HCT116 (cell line): ENCODE measurements around the gene LRRTM4. TPM values are rescaled to one million over a fixed set of nuclear protein-coding genes. Genes with fewer than 3 reads are reported as not detected.

ENCODE experiments used
- ATAC-seq: fragments of 200-7000 bp; cut with Tn5 transposase; 2 replicates; pipeline ENCODE4 v1.9.1; 2020; ENCODE audit warnings: mild to moderate bottlenecking, moderate library complexity
- BruUV-seq: library from RNA; stranded (reverse); fragments of 400-500 nt; replicated peaks from 2 replicates; lab custom pipeline; 2021; lab: Mats Ljungman, UMichigan
- CTCF ChIA-PET: fragments of 300-600 bp; sonication (Branson Sonifier 250); formaldehyde crosslinking; loops from one replicate; lab custom pipeline; 2021; ENCODE audit warnings: antibody characterized with exemption; lab: Charles Lee
- POLR2A ChIA-PET: fragments of 300-600, 350-600 bp; sonication (Branson Sonifier 250); formaldehyde crosslinking; loops from one replicate; lab custom pipeline; 2021; ENCODE audit warnings: antibody characterized with exemption; lab: Charles Lee
- RAD21 ChIA-PET, 2 experiments: fragments of 300-600 bp; sonication (Branson Sonifier 250); formaldehyde crosslinking; loops; one replicate each; lab custom pipeline; 2023; ENCODE audit warnings: low total read pairs in 2 of 2; ENCODE audit not compliant: uncharacterized antibody in 2 of 2, unreplicated experiment in 2 of 2, low non-redundant PET in 1 of 2; lab: Charles Lee
- DNase-seq: peaks from one replicate; pipeline ENCODE4 v3.0.0-alpha.2; 2010; ENCODE audit warnings: low read depth, low spot score
- H2AFZ ChIP-seq: fragments of 200-600 bp; shearing (Covaris generic), sonication (generic); 2 replicates; pipeline ENCODE4 v1.6.1; 2017; ENCODE audit warnings: low read depth, mixed run types, mixed read lengths, antibody characterized with exemption, low read length; ENCODE audit not compliant: poor library complexity, severe bottlenecking
- H3K27ac ChIP-seq: 2 replicates; pipeline ENCODE4 v1.5.1; 2012; ENCODE audit warnings: low read depth, low read length
- H3K27me3 ChIP-seq: fragments of 200-600 bp; sonication (generic); 2 replicates; pipeline ENCODE4 v1.6.1; 2016; ENCODE audit warnings: mixed run types, low read length, mixed read lengths; ENCODE audit not compliant: insufficient read depth
- H3K36me3 ChIP-seq, 2 experiments: fragments of 200-500 bp in 1 of 2; fragments of 200-600 bp in 1 of 2; sonication (Bioruptor generic) in 1 of 2; sonication (generic) in 1 of 2; 2 replicates each; pipeline versions ENCODE4 v1.5.1 to v1.6.1; 2014 to 2016; ENCODE audit warnings: low read length in 2 of 2, inconsistent platforms in 1 of 2, mixed read lengths in 1 of 2, mixed run types in 1 of 2; ENCODE audit not compliant: insufficient read depth in 2 of 2, control insufficient read depth in 1 of 2
- H3K4me1 ChIP-seq, 2 experiments: fragments of 200-600 bp in 1 of 2; sonication (generic) in 1 of 2; 2 replicates each; pipeline versions ENCODE4 v1.5.1 to v1.6.1; 2012 to 2017; ENCODE audit warnings: low read length in 2 of 2, inconsistent platforms in 1 of 2, mild to moderate bottlenecking in 1 of 2, mixed read lengths in 1 of 2, mixed run types in 1 of 2, moderate library complexity in 1 of 2; ENCODE audit not compliant: insufficient read depth in 2 of 2, control insufficient read depth in 1 of 2
- H3K4me2 ChIP-seq: fragments of 200-600 bp; sonication (generic); 2 replicates; pipeline ENCODE4 v1.6.1; 2017; ENCODE audit warnings: mixed run types, low read length, mixed read lengths
- H3K4me3 ChIP-seq, 2 experiments: fragments of 200-600 bp in 1 of 2; sonication (generic) in 1 of 2; replicated peaks in 1 of 2; 2 replicates each; pipeline ENCODE4 v1.5.1; 2011 to 2016; ENCODE audit warnings: low read length in 2 of 2, control low read depth in 1 of 2, low read depth in 1 of 2, mild to moderate bottlenecking in 1 of 2, mixed read lengths in 1 of 2, mixed run types in 1 of 2
- H3K79me2 ChIP-seq: fragments of 200-600 bp; sonication (generic); 2 replicates; pipeline ENCODE4 v1.6.1; 2017; ENCODE audit warnings: mild to moderate bottlenecking, mixed run types, low read length, moderate library complexity, mixed read lengths; ENCODE audit not compliant: insufficient read depth
- H3K9ac ChIP-seq: fragments of 200-600 bp; sonication (generic); 2 replicates; pipeline ENCODE4 v1.6.1; 2016; ENCODE audit warnings: low read length, mixed read lengths
- H3K9me2 ChIP-seq: fragments of 200-600 bp; sonication (generic), shearing (Covaris generic); 2 replicates; pipeline ENCODE4 v1.6.1; 2017; ENCODE audit warnings: mixed run types, mild to moderate bottlenecking, moderate library complexity; ENCODE audit not compliant: insufficient read depth
- H3K9me3 ChIP-seq, 2 experiments: fragments of 200-500 bp in 1 of 2; fragments of 200-600 bp in 1 of 2; sonication (Bioruptor generic) in 1 of 2; sonication (generic) in 1 of 2; 2 replicates each; pipeline ENCODE4 v1.6.1; 2014 to 2017; ENCODE audit warnings: low read length in 2 of 2, mixed read lengths in 2 of 2, inconsistent platforms in 1 of 2, low read depth in 1 of 2, mild to moderate bottlenecking in 1 of 2, mixed run types in 1 of 2, moderate library complexity in 1 of 2; ENCODE audit not compliant: control insufficient read depth in 1 of 2, insufficient read depth in 1 of 2
- H4K20me1 ChIP-seq: fragments of 200-600 bp; sonication (generic), shearing (Covaris generic); 2 replicates; pipeline ENCODE4 v1.6.1; 2017; ENCODE audit warnings: mixed run types, mild to moderate bottlenecking, moderate library complexity; ENCODE audit not compliant: insufficient read depth
- CEBPB ChIP-seq: IDR thresholded peaks from 2 replicates; pipeline ENCODE4 v1.6.1; 2012; ENCODE audit warnings: low read depth
- EGR1 ChIP-seq: IDR thresholded peaks from 2 replicates; pipeline ENCODE4 v1.6.1; 2012; ENCODE audit warnings: low read depth
- ELF1 ChIP-seq: IDR thresholded peaks from 2 replicates; pipeline ENCODE4 v1.6.1; 2012; ENCODE audit warnings: low read depth, borderline replicate concordance
- EZH2 ChIP-seq: fragments of 200-600 bp; sonication (generic); IDR thresholded peaks from 2 replicates; pipeline ENCODE4 v1.6.1; 2017; ENCODE audit warnings: antibody characterized with exemption, mixed run types
- EZH2phosphoT487 ChIP-seq: fragments of 200-600 bp; IDR thresholded peaks from 2 replicates; pipeline ENCODE4 v1.6.1; 2018; ENCODE audit warnings: antibody characterized with exemption, borderline replicate concordance
- FOSL1 ChIP-seq: IDR thresholded peaks from 2 replicates; pipeline ENCODE4 v1.6.1; 2012; ENCODE audit warnings: low read depth
- JUND ChIP-seq: IDR thresholded peaks from 2 replicates; pipeline ENCODE4 v1.6.1; 2012
- POLR2AphosphoS5 ChIP-seq: IDR thresholded peaks from 2 replicates; pipeline ENCODE4 v1.6.1; 2011; ENCODE audit warnings: mild to moderate bottlenecking, low read depth, low read length, moderate library complexity
- RAD21 ChIP-seq: IDR thresholded peaks from 2 replicates; pipeline ENCODE4 v1.6.1; 2012; ENCODE audit warnings: low read depth, mild to moderate bottlenecking
- SIN3A ChIP-seq: IDR thresholded peaks from 2 replicates; pipeline ENCODE4 v1.6.1; 2012; ENCODE audit warnings: low read depth
- SP1 ChIP-seq: IDR thresholded peaks from 2 replicates; pipeline ENCODE4 v1.6.1; 2012; ENCODE audit warnings: low read depth
- ZFX ChIP-seq: fragments of 450-650 bp; IDR thresholded peaks from 2 replicates; pipeline ENCODE4 v1.6.1; 2017
- ZNF274 ChIP-seq: fragments of 200-500 bp; sonication (Bioruptor generic); IDR thresholded peaks from 2 replicates; pipeline ENCODE4 v1.6.1; 2014; ENCODE audit warnings: mild to moderate bottlenecking, low read depth, low read length, inconsistent platforms
- intact Hi-C: fragments of 100-400 bp; cut with micrococcal nuclease; formaldehyde crosslinking; loops from 2 replicates; pipeline ENCODE4 v1.10.0; 2022
- total RNA-seq: library from RNA; stranded (reverse); gene quantifications from one replicate; pipeline ENCODE4 v1.2.1, GENCODE V29; 2021; ENCODE audit not compliant: unreplicated experiment
- TF ChIP-seq, protein P1 (sequence below): IDR thresholded peaks from 2 replicates; pipeline ENCODE4 v1.6.1; 2011; ENCODE audit warnings: mild to moderate bottlenecking, low read length, moderate library complexity; ENCODE audit not compliant: insufficient replicate concordance; ENCODE audit errors: extremely low read depth
- TF ChIP-seq, protein P2 (sequence below): IDR thresholded peaks from 2 replicates; pipeline ENCODE4 v1.6.1; 2012
- TF ChIP-seq, protein P3 (sequence below), 3 experiments: fragments of 200-600 bp in 1 of 3; sonication (generic) in 1 of 3; IDR thresholded peaks in 2 of 3; conservative IDR thresholded peaks in 1 of 3; 2 replicates each; pipeline ENCODE4 v1.5.1; 2012 to 2017; ENCODE audit warnings: low read depth in 2 of 3, low read length in 2 of 3, antibody characterized with exemption in 1 of 3, borderline replicate concordance in 1 of 3, control low read depth in 1 of 3, mild to moderate bottlenecking in 1 of 3, mixed read lengths in 1 of 3, mixed run types in 1 of 3, moderate library complexity in 1 of 3; ENCODE audit not compliant: insufficient read depth in 1 of 3
- TF ChIP-seq, protein P4 (sequence below): IDR thresholded peaks from 2 replicates; pipeline ENCODE4 v1.6.1; 2012

LRRTM4 gene
- total RNA-seq, 1 experiment from 2014 or later, result 0.25 TPM

DNA sequence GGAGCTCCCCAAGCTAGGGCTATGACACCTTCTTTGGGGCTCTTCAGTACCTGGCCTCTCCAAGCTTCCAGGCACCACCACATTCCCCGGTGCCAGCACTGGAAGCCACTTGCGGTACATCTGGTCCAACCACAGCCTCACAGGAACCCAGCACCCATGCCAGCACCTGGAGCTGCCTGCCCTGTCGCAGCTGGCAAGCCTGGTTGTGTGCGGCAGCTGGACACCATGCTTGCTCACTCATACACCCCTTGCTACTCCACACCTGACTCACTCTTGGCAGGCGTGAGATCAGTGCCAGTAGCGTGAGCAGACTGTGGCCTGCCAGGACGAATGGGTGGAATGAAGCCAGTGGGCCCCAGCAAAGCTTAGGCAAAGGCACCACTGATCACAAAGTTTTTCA is 34.0 kb downstream of the LRRTM4 start:
- no peaks in the 10 kb centered on the region for H3K9me2 ChIP-seq
- ChIA-PET POLR2A (no interaction called here), RAD21 (no interaction called here), CTCF (no interaction called here)
- H3K4me3 ChIP-seq, result no peak overlapping the region
- TF ChIP-seq SIN3A, result no peak
- TF ChIP-seq, protein P1, sequence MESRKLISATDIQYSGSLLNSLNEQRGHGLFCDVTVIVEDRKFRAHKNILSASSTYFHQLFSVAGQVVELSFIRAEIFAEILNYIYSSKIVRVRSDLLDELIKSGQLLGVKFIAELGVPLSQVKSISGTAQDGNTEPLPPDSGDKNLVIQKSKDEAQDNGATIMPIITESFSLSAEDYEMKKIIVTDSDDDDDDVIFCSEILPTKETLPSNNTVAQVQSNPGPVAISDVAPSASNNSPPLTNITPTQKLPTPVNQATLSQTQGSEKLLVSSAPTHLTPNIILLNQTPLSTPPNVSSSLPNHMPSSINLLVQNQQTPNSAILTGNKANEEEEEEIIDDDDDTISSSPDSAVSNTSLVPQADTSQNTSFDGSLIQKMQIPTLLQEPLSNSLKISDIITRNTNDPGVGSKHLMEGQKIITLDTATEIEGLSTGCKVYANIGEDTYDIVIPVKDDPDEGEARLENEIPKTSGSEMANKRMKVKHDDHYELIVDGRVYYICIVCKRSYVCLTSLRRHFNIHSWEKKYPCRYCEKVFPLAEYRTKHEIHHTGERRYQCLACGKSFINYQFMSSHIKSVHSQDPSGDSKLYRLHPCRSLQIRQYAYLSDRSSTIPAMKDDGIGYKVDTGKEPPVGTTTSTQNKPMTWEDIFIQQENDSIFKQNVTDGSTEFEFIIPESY, result no peak
- TF ChIP-seq POLR2AphosphoS5, result no peak
- TF ChIP-seq, protein P2, sequence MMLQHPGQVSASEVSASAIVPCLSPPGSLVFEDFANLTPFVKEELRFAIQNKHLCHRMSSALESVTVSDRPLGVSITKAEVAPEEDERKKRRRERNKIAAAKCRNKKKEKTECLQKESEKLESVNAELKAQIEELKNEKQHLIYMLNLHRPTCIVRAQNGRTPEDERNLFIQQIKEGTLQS, result no peak
- no peak for TF ChIP-seq ELF1
- TF ChIP-seq JUND, result no peak
- intact Hi-C loops, result no loop called here
- no peaks in the 10 kb centered on the region for H3K27me3 ChIP-seq
- no peak for DNase-seq
- H4K20me1 ChIP-seq, result no peaks in the 10 kb centered on the region
- no TSS peak for BruUV-seq
- H3K27ac ChIP-seq, result no peak overlapping the region
- no peaks in the 10 kb centered on the region for H3K36me3 ChIP-seq
- H2AFZ ChIP-seq, result no peak overlapping the region
- no peaks in the 10 kb centered on the region for H3K4me1 ChIP-seq
- no peak overlapping the region for H3K9ac ChIP-seq
- H3K4me2 ChIP-seq, result no peak overlapping the region
- peaks cover 0 to 13% of the 10 kb centered on the region in 2 experiments; a peak in 2 of 4 replicates for H3K9me3 ChIP-seq
- ATAC-seq, result no peak
- H3K79me2 ChIP-seq, result no peaks in the 10 kb centered on the region

DNA sequence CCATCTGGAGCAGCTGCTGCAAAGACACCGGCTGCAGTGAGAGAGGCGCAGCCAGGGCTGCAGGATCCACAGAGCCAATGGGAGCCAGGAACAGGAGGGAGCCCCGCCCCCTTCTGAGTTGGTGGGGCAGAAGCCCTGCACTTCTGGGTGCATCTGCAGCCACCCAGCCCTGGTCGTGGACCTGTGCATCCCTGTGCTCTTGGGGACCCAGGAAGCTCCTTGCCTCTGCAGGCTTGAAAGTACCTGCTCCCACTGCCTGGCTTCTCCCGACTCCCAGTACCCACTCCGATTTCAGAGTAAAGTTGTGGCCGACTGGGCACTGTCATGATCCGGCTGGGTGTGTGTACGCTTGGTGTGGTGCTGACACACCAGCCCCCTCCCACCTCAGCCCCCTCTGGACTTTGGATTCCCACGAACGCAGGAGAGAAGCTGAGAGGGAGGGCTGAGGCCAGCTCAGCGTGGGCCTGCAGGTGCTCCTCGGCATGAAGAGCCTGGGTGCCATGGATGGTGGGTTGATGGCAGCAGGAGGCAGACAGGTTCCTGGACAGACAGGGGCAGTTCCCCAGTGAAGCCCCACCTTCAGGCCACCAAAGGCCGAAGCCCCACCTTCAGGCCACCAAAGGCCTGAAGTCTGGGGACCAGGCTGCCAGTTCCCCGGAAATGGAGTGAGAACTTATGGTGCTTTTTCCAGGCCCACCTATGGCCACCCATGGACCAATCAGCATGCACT is 34.9 kb downstream of the LRRTM4 start:
- RAD21 ChIA-PET, result no interaction called here
- Histone ChIP-seq H4K20me1 (no peaks in the 10 kb centered on the region), H3K27me3 (no peaks in the 10 kb centered on the region), H3K9ac (no peak overlapping the region), H2AFZ (no peak overlapping the region), H3K27ac (no peak overlapping the region), H3K4me3 (no peak overlapping the region), H3K9me3 (peaks cover 0 to 11% of the 10 kb centered on the region in 2 experiments; a peak in 2 of 4 replicates), H3K36me3 (no peaks in the 10 kb centered on the region), H3K79me2 (no peaks in the 10 kb centered on the region), H3K9me2 (no peaks in the 10 kb centered on the region), H3K4me1 (no peaks in the 10 kb centered on the region), H3K4me2 (no peak overlapping the region)
- POLR2A ChIA-PET, result no interaction called here
- CTCF ChIA-PET, result no interaction called here
- DNase-seq (no peak), ATAC-seq (no peak)
- BruUV-seq, result no TSS peak
- intact Hi-C loops, result no loop called here
- TF ChIP-seq EZH2 (no peak), JUND (no peak), EZH2phosphoT487 (no peak), ZNF274 (no peak), CEBPB (no peak), FOSL1 (no peak), ZFX (no peak), RAD21 (no peak), SP1 (no peak), EGR1 (no peak)
- TF ChIP-seq, protein P3, sequence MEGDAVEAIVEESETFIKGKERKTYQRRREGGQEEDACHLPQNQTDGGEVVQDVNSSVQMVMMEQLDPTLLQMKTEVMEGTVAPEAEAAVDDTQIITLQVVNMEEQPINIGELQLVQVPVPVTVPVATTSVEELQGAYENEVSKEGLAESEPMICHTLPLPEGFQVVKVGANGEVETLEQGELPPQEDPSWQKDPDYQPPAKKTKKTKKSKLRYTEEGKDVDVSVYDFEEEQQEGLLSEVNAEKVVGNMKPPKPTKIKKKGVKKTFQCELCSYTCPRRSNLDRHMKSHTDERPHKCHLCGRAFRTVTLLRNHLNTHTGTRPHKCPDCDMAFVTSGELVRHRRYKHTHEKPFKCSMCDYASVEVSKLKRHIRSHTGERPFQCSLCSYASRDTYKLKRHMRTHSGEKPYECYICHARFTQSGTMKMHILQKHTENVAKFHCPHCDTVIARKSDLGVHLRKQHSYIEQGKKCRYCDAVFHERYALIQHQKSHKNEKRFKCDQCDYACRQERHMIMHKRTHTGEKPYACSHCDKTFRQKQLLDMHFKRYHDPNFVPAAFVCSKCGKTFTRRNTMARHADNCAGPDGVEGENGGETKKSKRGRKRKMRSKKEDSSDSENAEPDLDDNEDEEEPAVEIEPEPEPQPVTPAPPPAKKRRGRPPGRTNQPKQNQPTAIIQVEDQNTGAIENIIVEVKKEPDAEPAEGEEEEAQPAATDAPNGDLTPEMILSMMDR (IDR thresholded peaks at IDR 0.05 in 2 of 3, conservative IDR thresholded peaks at IDR 0.05 in 1 of 3; ENCODE audit: borderline replicate concordance in 1 of 3, insufficient read depth in 1 of 3, low read depth in 2 of 3, low read length in 2 of 3), result no peak
- TF ChIP-seq, protein P4, sequence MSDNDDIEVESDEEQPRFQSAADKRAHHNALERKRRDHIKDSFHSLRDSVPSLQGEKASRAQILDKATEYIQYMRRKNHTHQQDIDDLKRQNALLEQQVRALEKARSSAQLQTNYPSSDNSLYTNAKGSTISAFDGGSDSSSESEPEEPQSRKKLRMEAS, result no peak
- TF ChIP-seq, protein P2, result no peak
